OCI-M1 (cell line): ENCODE measurements around the gene SYNDIG1.

Source experiments
- DNase-seq: peaks from one replicate; lab custom pipeline; 2025; lab: John Stamatoyannopoulos, UW

SYNDIG1 gene

DNA sequence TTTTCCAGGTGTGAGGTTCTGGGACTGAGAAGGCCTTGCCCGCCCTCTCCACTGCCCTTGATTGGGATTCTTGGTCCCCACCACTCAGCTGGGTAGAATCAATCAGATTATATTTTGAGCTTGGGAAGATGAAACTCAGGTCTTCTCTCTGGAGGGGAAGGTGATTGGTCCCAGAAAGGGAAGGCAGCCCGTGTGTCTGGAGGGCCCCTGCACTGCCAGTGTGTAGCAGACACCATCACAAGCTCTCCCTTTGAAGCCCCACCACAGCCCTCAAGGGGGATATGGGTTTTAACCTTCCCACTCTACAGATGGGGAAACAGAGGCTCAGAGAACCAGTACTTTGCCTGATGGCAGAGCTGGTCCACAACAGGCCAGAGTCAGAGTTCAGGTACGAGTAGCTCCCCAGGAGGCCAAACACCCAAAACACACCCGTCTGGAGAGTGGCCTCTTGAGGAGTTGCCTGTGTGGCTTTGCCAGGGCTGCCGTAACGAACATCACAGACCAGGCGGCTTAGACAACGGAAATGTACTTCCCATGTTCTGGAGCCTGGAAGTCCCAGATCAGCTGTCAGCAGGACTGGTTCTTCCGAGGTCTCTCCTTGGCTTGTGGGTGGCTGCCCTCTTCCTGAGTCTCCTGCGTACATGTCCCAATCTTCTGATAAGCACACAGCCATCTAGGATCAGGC, 205.6 kb downstream of the SYNDIG1 start:
- no peak for DNase-seq

GRCh38 chr20:24675651-24676352, 206.4 kb downstream of the SYNDIG1 start:
- no peak for DNase-seq

GRCh38 chr20:24676353-24676977, 207.0 kb downstream of the SYNDIG1 start:
- DNase-seq = no peak

- DNase-seq = no peak
Observed at GRCh38 chr20:24676978-24677370, 207.5 kb downstream of the SYNDIG1 start.

GRCh38 chr20:24677626-24678315, 208.3 kb downstream of the SYNDIG1 start:
- DNase-seq = no peak

DNA sequence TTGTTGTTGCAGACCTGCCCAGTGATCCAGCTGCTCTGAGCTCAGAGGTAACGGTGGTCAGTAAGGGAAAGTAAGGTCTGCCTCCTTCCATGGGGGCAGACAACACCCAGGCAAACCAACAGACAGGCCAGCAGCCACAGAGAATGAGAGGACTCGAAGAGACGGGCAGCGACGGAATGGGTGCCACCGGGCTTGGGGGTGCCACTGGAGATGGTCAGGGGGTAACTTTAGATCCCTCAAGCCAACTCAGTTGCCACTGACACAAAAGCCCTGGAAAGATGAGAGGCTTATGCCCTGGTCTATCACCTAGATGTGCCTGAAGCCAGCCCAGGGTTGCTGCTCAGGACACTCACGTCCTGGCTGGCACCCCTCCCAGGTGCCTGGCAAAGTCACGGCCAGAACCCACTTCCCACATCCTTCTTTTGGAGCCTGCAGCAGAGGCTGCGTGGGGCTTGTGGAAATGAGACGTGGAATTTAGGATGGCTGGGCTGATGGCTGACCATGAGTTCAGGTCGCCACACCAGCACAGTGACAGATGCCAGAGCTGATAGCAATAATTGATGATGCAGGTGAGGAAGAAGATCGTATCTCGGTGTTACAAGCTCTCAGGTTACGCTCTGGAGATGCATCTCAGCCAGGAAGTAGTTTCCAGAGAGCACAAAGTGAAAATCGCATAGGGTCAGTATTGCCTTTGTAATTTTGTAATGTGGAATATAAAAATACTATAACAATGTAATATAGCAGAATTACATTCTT, 209.1 kb downstream of the SYNDIG1 start:
- no peak for DNase-seq

- DNase-seq = no peak
Observed at GRCh38 chr20:24679448-24680047, 210.1 kb downstream of the SYNDIG1 start.

- no peak for DNase-seq
Observed at GRCh38 chr20:24681634-24682495, 212.4 kb downstream of the SYNDIG1 start.

GRCh38 chr20:24682496-24682985, 213.1 kb downstream of the SYNDIG1 start:
- no peak for DNase-seq

DNA sequence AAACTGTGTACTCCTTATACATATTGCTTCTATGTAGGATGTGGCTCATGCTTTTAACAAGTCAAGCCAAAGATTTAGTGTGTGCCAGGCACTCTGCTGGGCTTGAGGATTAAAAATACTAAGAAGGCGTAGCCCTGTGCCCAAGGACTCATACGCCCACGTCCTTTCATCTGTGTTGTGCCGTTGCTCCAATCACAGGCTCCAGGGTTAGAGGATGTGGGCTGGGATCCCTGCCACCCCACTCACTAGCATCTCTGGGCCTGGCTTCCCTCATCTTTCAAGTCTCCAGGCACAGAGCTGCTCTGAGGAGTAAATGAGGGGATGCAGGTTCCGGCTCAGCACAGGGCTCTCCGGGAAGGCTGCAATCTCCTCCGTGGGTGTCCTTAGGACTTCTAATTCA, 214.2 kb downstream of the SYNDIG1 start:
- DNase-seq = no peak

DNA sequence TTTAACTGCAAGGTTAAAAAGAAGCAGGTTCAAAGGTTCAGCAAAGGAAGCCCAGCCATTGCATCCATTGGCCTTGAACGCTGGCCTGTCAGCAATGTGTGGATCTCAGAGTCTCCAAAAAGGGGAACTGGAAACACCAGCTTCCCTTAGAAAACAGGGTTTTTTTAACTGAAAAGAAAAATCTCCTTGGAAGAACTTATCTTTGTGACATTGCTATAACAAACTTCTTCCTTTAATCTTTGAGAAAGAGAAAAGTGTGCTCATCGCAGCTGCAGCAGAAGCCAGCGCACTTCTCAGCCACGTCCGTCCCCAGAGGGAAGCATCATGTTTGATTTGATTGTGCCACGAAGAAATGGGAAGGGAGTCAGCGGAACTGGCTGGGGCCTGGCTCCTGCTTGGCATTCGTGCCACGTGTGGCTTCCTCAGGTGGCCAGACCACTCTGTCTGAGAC, 215.0 kb downstream of the SYNDIG1 start:
- DNase-seq = no peak

GRCh38 chr20:24684956-24685691, 215.7 kb downstream of the SYNDIG1 start:
- DNase-seq = no peak

- no peak for DNase-seq
Observed at GRCh38 chr20:24685736-24686135, 216.3 kb downstream of the SYNDIG1 start.

DNA sequence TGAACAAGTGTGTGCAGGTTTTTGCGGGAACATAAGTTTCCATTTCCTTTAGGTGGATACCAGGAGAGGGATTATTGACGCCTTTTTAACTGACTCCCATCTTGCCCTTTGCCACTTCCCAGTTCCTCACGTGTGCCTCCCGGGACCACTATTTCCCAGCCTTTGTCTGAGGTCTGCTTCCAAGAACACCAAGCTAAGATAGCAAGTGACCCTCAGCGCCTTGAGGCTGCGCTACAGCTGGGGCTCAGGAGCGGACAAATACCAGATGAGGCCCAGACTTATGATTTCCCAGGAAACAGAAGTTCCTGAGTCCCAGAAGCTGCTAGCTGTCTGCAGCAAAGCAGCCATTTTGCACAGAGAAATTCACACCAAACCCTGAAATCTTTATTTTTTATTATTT, 216.7 kb downstream of the SYNDIG1 start:
- DNase-seq = no peak

DNA sequence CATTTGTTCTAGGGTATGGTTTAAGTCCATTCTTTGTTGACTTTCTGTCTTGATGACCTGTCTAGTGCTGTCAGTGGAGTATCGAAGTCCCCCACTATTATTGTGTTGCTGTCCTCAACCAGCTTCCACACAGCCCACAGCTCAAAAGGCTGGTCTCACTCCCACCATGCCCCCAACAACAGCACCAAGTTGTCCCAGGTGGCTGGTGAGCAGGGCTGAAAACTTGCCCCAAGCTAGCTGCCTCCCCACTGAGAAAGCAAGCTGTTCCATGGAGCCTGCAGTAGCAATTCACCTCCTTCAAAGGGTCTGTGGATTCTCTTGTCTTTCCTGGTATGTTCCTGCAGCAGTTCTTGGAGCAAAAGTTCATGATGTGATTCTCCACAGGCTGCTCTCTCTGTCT, 221.0 kb downstream of the SYNDIG1 start:
- no peak for DNase-seq

DNA sequence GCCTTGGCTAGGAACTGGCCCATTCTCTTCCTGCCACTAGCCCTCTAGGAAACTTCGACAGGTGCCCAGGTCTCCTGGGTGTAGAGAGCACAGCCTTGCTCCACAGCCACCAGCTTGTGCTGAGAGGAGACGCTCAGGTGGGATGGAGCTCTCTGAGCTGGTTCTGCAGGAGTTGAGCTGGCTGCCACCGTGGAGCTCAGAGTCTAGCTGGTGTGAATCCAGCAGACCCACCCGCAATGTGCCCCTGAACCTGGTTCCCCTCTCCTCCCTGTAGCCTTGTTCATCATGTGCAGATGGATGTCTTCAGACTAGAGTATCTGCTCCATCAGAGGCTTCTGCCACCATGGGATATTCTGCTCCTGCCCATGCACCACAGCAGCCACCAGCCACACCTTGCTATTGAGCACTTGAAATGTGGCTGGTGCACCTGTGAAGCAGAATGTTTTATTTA, 222.5 kb downstream of the SYNDIG1 start:
- no peak for DNase-seq

DNA sequence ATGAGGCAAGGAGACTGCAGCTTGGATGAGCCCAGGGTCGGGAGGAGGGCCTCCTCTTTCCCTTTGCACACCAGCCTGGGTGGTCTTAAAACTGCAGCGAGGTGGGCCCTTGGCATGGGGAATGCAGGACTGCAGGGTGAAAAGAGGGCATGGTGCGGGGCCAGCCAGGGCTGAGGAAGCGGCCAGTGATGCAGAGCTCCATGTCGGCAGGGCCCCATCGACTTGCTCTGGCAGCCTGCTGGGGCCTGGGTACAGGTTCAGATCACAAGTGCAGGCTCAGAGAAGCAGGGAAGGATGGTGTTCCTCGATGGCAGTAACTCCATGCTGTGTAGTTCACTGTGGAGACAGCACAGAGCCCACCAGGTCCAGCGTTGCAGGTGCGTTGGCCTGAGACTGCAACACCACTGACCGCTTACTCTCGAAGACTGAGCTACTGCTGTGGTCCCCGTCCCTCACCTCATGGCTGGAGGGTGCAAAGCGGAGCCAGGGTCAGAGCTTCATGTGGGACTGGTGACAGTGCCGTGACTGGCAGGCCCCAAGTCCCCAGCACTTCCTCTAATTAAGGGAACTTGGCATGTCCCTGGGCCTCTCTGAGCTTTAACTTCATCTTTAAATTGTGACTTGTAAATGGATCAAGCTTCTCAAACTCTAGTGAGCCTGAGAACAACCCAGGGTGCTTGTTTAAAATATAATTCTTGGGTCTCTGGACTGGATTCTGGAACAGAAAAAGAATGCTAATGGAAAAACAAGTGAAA, 223.2 kb downstream of the SYNDIG1 start:
- DNase-seq = no peak

DNA sequence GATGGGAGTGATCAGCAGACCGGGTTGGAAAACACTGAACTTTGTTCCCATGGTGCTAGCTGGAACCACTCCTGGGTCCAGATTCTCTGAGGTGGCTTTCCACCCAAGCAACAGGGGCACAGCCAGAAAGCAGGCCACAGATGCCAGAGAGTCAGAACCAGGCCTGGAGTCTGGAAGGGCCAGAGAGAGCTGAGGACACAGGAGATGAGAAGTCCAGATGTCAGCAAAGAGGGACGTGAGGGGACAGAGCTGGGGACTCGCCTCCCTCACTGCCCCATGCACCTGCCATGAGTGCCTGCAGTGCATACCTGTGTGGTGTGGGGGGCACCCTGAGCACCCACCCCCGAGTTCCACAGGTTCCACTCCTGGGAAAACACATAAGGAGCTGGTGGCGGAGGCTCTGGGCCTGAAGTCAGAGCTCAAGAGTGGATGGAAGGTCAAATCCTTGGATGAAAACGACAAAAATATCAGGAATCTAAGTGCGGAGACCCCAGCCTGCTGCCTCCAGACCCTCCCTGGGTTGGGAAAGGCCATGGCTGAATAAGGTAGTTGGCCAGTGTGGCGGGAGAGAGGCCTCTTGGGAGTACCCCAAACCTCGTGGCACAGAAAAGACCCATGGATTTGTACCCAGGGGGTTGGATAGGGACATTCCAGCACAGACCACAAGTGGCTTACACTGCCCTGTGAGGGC, 224.2 kb downstream of the SYNDIG1 start:
- no peak for DNase-seq
